GM12875 (cell line): ENCODE data around the gene PCSK5.

Experiments
- H3K4me3 ChIP-seq: one replicate; pipeline ENCODE4 v1.5.1; 2011; ENCODE audit warnings: low read depth, low read length, control low read depth
- TF ChIP-seq, protein P1 (sequence below): IDR thresholded peaks from 2 replicates; pipeline ENCODE4 v1.5.1; 2011; ENCODE audit warnings: low read depth, mild to moderate bottlenecking, control low read depth, inconsistent platforms, low read length, moderate library complexity, borderline replicate concordance; ENCODE audit not compliant: insufficient read depth

Gene PCSK5

GRCh38 chr9:75885652-75886051, 4.8 kb upstream of the PCSK5 start:
- TF ChIP-seq, protein P1, sequence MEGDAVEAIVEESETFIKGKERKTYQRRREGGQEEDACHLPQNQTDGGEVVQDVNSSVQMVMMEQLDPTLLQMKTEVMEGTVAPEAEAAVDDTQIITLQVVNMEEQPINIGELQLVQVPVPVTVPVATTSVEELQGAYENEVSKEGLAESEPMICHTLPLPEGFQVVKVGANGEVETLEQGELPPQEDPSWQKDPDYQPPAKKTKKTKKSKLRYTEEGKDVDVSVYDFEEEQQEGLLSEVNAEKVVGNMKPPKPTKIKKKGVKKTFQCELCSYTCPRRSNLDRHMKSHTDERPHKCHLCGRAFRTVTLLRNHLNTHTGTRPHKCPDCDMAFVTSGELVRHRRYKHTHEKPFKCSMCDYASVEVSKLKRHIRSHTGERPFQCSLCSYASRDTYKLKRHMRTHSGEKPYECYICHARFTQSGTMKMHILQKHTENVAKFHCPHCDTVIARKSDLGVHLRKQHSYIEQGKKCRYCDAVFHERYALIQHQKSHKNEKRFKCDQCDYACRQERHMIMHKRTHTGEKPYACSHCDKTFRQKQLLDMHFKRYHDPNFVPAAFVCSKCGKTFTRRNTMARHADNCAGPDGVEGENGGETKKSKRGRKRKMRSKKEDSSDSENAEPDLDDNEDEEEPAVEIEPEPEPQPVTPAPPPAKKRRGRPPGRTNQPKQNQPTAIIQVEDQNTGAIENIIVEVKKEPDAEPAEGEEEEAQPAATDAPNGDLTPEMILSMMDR = no peak
- no peak overlapping the region for H3K4me3 ChIP-seq

DNA sequence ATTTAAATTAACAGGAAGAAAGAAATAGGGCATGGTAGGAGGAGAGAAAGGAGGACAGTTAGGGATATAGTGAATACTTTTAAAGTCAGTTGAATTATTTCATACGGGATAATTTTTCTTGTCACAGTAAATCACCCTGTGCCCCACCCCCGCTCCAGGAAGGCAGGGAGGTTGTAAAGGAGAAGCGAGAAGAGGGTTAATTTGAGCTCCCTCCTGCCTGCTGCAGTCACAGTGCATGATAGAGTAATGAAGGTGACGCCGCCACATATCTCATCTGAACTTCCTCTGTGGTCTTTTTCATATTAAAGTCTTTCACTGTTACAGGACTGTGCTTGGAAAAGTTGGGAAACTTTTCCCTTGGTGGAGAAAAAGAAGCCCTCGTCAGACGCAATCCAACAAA, 896 bp upstream of the PCSK5 start:
- TF ChIP-seq, protein P1 = no peak
- H3K4me3 ChIP-seq = no peak overlapping the region

DNA sequence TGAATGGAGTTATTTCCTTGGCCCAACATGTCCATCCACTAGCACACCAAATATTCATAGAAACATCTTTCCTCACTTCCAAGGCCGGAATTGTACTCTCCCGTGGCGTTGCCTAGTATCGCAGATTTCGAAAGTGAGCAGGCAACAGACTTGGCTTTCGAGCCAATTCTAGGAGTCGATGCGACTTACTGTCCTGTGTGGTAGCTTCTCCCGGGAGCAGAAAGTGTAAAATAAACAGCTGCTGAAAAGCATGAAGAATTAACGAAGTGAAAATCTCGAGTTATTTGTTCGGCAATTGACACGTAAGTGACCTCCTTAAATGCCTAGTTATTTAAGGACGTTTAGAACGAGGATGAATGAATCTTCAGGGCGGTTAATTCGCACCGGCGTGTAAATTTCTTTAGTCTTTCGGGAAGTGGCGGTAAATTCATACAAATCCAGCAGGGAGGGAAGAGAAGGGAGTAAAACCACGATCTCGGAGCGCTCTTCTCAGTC, 449 bp upstream of the PCSK5 start:
- no peak overlapping the region for H3K4me3 ChIP-seq
- TF ChIP-seq, protein P1 = no peak

DNA sequence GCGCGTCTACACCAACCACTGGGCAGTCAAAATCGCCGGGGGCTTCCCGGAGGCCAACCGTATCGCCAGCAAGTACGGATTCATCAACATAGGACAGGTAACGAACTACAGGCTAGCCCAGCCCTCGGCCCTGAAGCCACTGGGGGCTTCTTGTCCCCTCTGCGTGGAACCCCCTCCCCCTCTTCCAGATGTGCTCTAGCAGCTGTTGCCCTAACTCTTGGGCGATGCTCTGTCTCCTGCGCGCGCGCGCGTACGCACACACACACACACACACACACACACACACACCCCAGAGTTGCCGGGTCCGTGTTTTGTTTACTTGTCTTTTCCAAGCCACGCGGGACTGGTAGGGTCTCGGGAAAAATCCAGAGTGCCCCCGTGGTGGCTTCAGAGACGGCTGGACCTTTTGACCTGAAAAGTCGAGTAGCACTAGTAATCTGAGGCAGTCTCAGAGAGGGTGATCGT, 836 bp downstream of the PCSK5 start:
- H3K4me3 ChIP-seq = no peak overlapping the region
- TF ChIP-seq, protein P1 = no peak

DNA sequence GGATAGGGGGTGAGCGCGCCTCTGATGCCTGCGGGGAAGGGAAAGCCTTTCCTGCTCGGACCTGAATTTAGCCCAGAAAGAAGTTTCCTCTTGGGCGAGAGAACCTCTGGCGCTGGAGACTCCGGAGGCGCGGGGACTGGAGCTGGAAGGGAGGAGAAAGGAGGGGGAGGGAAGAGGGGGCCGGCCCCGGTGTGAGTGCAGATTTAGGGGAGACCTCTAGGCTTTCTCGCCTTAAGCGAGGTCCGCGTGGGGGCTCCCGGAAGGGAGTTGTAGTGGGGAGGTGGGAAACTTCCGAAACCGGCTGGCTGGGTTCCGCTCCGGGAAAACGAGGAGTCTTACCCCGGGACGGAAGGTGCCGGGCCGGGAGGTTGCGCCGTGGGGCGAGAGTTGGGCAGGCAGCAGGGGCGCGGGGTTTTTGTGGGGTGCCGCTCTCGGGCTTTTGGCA, 1.3 kb downstream of the PCSK5 start:
- no peak overlapping the region for H3K4me3 ChIP-seq

GRCh38 chr9:75892216-75892911, 1.9 kb downstream of the PCSK5 start:
- no peak overlapping the region for H3K4me3 ChIP-seq
- TF ChIP-seq, protein P1 = no peak

More for the DNA sequence above, 1.3 kb downstream of the PCSK5 start:
- TF ChIP-seq, protein P1 = no peak

DNA sequence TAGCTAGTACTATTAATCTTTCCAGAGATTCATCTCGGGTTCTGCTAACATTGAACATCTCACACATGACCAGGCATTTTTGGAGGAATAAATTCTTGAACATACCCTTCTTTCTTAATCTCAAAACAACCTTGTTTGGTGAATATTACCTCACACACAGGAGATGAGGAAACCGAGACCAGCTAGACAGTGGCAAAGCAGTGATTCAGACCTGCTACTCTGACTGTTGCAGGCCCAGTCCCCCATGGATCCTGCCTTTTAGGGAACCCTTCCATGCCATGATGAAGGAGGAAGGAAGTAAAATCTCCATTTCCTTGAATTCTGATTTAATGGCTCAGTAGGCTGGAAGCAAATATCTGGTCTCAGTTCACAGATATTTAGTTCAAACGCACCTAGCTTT, 2.6 kb downstream of the PCSK5 start:
- TF ChIP-seq, protein P1 = no peak
- H3K4me3 ChIP-seq = no peak overlapping the region
